Bronchial epithelial cell (primary cell): Measurements from ENCODE around the gene FLAD1. TPM values are rescaled to one million over a fixed set of nuclear protein-coding genes. Genes with fewer than 3 reads are reported as not detected.

Experiments used
- DNase-seq: peaks from one replicate; pipeline ENCODE4 v3.0.0-alpha.2; 2010; ENCODE audit warnings: low read depth
- FAIRE-seq: peaks from 2 replicates; lab custom pipeline; 2011; peaks lifted over from hg19 to GRCh38; lab: Jason Lieb, UNC
- H3K27me3 ChIP-seq: 2 replicates; pipeline ENCODE4 v1.5.1; 2011; ENCODE audit warnings: low read length; ENCODE audit not compliant: control insufficient read depth, insufficient read depth
- H3K36me3 ChIP-seq: 2 replicates; pipeline ENCODE4 v1.5.1; 2011; ENCODE audit warnings: low read length; ENCODE audit not compliant: control insufficient read depth, insufficient read depth
- H3K4me3 ChIP-seq: 2 replicates; pipeline ENCODE4 v1.5.1; 2011; ENCODE audit warnings: mild to moderate bottlenecking, low read depth, low read length, control low read depth
- CTCF ChIP-seq: IDR thresholded peaks from 2 replicates; pipeline ENCODE4 v1.5.1; 2011; ENCODE audit warnings: mild to moderate bottlenecking, moderate library complexity, low read length, control low read depth, inconsistent platforms; ENCODE audit not compliant: insufficient read depth, severe bottlenecking
- total RNA-seq: library from RNA; depleted of rRNA; stranded (reverse); fragments of >200 nt; gene quantifications from 2 replicates; pipeline ENCODE4 v1.2.1, GENCODE V29; 2014

Gene FLAD1
- total RNA-seq, 1 donor from 2014 or later, result 40.8 TPM

DNA sequence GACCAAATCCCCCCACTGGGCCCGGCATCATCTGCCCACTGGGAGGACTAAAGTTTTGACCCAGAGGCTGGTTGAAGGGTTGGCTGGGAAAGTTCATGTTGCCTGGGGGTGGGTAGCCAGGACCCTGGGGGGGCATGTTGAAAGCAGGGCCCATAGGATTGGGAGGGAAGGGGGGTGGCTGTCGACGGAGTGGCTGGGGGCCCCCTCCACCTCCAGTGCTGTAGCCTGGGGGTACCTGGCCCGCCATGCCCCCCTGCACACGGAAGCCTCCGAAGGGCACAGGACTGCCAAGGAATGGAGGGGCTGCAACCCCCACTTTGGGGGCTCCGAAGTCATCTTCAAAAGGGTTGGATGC is 23.7 kb upstream of the FLAD1 start:
- H3K27me3 ChIP-seq, result no peaks in the 10 kb centered on the region
- TF ChIP-seq CTCF, result no peak
- peaks cover 5% of the 10 kb centered on the region for H3K36me3 ChIP-seq
- DNase-seq, result no peak
- H3K4me3 ChIP-seq, result no peak overlapping the region
- FAIRE-seq, result no peak

GRCh38 chr1:154960446-154961136 is 22.6 kb upstream of the FLAD1 start:
- no peak for DNase-seq
- no peak for FAIRE-seq
- Histone ChIP-seq H3K27me3 (no peaks in the 10 kb centered on the region), H3K4me3 (peak overlapping the region; percentile 60), H3K36me3 (peaks cover 14% of the 10 kb centered on the region)
- TF ChIP-seq CTCF, result no peak

DNA sequence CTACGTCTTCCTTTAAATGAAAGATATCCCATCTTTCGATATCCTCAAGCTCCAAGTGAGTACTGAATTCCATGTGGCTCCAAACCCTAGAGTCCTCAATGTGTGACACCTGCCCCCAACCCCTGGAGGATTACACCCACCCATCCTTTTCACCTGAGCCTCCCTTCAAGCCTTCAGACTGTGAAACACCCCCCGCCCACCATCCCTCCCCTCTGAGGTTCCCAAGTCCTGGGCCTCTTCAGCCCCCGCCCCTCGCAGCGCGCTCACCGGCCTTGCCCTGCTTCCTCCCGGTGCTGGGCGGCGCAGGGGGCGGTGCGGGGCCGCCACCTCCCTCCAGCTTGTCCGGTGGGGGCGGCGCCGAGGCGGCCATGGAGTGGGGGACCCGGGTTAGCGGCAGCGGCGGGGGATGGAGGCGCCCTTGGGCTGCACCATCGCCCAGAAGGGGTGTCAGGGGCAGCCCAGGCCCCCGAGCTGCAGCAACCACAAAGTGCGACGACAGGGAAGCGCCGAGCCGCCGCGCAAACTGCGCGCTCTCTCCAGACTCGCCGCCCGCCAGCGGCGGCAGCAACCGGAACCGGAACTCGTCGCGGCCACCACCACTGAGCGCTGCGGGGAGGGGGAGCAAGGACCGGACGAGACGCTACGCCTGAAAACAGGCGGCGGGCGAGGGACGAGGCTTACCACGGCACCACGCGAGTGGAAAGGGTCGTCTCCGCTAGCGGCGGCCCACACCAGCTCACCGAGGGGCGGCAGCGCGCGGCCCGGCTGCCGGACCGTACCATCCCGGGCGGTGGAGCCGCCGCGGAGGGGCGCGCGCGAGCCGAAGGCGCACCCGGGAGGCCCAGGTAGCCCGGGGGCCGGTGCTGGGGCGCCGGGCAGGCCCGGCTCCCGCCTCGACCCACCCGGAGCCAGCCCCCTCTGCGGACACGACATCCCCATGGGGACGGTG is 21.7 kb upstream of the FLAD1 start, which contains the start of gene PYGO2:
Gene PYGO2, minus strand, starts transcription at position 576 of the 949 bp plus-strand sequence. Its CDS starts 206 bp downstream, at position 370.
- peak; percentile 29 for TF ChIP-seq CTCF
- FAIRE-seq (no peak), DNase-seq (peak; percentile 50)
- Histone ChIP-seq H3K4me3 (peak within 1 kb of the TSS; percentile 60), H3K36me3 (peaks cover 23% of the 10 kb centered on the region), H3K27me3 (no peaks in the 10 kb centered on the region)

DNA sequence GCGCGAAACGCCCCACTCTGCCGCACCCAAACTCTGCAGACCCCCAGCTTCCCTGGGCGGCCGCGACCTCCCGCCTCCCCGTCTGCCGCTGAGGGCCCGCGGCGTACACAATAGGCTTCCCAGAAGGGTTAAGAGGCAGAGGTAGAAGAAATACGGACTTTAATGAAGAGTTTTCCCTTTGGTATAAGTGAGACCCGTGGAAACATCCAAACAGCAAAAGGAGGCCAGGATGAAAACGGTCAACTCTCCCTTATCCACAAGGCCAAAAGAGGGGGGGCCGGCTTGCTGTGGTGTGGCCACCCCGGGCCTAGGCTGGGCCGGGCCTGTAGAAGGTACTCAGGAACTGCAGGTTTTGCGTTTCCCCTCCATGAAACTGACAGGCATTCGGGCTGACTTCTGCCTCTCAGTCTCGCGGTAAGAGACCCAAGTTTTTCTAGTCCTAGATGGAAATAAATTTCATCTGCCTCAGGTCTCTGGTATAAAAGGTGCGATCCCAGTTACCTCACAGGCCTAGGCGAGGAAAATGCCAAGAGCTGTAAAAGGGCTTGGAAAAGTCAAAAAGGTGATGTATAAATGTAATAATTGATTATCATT is 20.9 kb upstream of the FLAD1 start:
- DNase-seq (peak; percentile 41), FAIRE-seq (no peak)
- peaks cover 30% of the 10 kb centered on the region for H3K36me3 ChIP-seq

More for the DNA sequence above, 20.9 kb upstream of the FLAD1 start:
- Histone ChIP-seq H3K27me3 (no peaks in the 10 kb centered on the region), H3K4me3 (peak overlapping the region; percentile 60)
- no peak for TF ChIP-seq CTCF
